GM15510 (cell line): ENCODE measurements around the gene PLCB4.

Experiments used
- POLR2A ChIP-seq: IDR thresholded peaks from 3 replicates; pipeline ENCODE4 v1.6.1; 2011; ENCODE audit warnings: borderline replicate concordance; ENCODE audit not compliant: insufficient read length; ENCODE audit errors: extremely low read depth

The PLCB4 gene

DNA sequence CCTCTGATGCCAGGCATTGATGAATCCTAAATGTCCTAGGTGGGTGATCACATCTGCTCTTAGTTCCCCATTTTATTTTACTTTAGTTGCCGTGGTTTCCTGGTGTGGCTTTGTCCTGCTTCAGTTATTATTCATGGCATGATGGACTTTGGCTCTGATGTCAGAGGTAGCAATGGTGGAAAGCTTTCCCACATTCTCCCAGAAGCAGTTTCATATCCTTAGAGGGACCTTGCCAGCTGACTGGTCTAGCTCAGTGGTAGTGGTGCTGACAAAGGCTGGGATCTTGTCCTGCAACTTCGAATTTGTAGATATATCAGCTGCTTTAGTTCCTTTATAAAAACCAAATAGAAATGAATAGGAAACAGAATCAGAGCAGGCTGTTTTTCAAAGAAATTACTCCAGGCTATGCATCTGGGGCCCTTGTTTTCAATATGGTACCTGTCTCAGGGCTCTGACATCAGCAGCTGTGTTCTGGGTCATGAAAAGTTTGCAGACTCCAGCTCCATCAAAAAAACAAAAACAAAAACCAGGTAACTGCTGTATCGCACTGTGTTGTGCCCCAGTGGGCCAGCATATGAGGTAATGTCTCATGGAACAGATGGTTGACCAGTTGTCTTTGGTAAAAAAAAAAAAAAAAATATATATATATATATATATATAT, 133.7 kb downstream of the PLCB4 start:
- TF ChIP-seq POLR2A, result no peak

DNA sequence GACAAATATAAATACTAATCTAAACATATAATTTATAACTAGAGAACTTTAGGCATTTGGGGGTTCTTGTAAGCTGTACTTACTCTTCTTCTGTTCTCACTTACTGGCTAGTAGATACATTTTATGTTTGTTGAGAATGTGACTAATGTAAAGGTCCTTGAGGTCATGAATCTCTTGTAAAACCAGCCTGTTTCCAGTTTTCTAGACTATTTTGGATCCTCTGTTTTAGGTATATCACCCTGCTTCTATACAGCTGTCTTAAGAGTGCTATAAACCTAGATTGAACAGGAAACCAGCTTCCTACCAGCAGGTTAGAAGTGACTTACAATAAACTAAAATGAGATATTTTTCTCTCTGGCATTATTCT, 134.2 kb downstream of the PLCB4 start:
- no peak for TF ChIP-seq POLR2A

DNA sequence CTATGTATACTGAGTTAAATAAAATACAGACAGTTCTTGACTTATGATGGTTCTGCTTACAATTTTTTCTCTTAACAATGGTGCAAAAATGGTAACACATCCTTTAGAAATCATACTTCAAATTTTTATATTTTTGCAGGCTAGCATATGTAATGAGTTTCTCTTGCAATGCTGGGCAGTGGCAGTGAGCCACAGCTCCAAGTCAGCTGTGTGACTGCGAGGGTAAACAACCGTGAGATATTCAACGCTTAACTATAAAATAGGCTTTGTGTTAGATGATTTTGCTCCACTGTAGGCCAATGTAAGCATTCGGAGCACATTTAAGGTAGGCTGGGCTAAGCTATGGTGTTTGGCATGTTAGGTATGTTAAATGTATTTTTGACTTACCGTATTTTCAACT, 136.1 kb downstream of the PLCB4 start:
- TF ChIP-seq POLR2A, result no peak

DNA sequence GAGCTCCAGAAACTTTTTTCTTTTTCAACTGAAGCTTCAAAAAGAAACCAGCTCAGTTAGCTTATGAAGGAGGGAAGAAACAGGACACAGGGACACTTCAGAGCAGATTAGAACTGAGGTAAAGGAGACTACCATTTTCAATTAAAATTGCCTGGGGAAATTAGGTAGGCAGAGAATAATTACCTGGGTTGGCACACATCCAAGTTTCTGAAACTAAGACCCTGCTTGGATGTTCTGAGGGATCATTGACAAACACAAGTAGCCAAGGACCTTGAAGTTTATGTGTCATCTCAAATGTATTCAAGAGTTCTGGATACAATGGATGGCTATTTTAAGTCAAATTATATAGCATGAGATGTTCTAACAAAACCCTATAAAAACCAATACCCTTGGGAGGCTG, 137.6 kb downstream of the PLCB4 start:
- TF ChIP-seq POLR2A, result no peak

DNA sequence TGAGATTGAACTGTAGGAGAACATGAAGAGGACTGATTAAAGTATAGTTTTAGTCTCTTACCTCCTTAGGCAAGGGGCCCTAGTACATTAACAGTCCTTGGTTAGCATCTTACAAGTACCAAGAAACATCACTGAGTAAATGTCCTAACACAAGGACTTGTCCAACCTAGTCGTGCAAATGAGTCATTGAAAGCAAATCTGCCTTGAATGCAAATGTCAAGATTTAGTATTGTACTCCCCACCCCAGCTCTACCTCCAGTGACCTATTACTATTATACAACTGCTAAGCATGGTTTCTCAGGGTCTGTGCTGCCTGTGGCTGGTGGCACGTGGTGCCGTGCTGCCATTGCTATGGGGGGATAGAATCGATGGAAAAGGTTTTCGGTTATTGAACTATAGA, 138.4 kb downstream of the PLCB4 start:
- TF ChIP-seq POLR2A, result no peak

DNA sequence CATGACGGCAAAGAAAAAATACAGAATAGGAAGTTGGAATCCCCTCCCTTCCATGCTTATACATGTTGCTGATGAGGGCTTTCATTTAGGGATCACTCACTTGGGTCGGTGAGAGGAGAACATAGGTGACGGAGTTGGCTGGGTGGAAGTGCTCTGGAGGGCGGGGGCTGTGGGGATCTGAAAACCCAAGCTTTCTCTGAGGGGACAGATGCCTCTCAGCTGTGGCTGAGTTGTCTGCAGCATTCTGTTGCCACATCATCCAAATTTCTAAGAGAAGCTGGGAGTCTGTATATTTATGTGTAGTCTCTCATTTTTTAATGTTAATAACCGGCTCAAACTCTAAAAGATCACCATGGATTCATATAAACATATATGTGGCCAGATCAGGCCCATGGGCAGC, 141.5 kb downstream of the PLCB4 start:
- no peak for TF ChIP-seq POLR2A

DNA sequence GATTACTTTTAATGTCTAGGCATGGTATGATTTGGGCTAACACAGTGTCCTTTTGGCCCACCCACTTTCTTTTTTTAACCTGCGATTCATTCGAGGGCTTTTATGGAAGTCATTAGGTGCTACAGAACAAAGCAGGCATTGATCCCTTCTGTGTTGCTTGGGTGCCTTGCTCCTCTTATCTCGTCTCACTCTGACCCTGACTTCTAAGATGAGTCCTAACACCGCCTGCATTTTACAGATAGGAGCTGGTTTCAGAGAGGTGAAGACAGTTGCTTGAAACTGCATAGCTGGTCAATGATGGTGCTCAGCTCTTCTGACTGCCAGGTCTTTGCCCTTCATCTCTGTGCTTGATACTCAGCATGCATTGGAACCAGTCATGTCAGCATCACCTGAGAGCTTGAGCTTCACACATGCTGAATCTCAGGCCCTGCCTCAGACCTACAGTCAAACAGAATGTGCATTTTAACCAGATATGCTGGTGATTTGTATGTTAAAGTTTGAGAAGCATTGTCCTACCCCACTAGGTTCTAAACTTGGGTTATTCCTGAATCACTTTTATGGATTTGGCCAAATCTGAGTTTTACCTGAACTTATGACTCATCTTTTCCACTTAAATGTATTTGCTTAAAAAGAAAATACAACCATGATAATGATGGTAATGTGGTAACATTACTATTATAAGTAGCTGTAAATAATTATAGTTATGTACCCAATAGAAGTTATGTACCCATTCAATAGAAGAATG, 142.3 kb downstream of the PLCB4 start:
- TF ChIP-seq POLR2A, result no peak

DNA sequence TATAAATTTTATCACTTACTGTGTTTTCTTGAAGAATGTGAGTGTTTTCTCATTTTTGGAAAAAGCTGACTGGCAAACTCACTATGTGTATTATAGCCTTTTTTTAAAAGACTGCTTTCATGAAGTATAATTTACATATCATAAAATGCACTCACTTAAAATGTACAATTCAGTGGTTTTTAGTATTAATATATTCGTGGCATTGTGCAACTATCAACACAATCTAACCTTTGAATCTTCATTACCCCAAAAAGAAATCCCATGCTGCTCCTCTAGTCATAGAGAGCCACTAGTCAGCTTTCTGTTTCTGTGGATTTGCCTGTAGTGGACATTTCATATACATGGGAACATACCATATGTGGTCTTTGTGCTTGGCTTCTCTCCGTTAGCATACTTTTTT, 143.8 kb downstream of the PLCB4 start:
- no peak for TF ChIP-seq POLR2A

DNA sequence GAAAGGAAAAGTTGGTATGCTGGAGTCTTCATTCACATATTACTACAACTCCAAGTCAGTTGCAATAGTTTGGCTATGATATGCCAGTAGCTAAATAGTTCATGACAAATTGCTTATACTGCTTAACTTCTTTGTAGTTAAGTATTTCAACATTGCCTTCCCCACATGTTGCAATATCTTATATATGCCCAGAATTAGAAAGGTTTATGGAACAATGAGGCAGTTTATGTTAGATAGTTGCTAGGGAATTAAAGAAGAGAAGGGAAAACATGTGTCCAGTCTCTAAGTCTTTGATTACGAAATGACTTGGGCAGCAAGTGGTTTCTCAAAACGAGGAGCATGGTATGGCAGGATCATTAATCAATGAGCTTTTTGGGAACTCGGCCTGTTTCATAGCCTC, 145.8 kb downstream of the PLCB4 start:
- TF ChIP-seq POLR2A, result no peak

DNA sequence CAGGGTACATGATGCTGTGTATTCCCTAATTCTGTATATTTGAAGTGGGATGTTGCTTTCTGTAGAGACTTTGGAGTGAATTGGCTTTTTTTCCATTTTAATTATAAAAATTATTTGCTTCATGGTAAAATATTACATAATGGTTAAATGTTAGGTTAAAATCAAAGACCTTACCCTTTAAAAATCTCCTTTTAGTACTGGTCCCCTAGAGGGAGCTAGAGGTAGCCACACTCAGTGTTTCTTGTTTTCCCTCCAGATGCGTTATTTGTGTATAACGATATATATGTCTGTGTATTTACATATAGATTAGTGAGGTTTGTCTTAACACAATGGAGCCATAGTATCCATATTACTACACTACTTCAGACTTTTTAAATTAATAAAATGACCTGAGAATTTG, 146.7 kb downstream of the PLCB4 start:
- no peak for TF ChIP-seq POLR2A

DNA sequence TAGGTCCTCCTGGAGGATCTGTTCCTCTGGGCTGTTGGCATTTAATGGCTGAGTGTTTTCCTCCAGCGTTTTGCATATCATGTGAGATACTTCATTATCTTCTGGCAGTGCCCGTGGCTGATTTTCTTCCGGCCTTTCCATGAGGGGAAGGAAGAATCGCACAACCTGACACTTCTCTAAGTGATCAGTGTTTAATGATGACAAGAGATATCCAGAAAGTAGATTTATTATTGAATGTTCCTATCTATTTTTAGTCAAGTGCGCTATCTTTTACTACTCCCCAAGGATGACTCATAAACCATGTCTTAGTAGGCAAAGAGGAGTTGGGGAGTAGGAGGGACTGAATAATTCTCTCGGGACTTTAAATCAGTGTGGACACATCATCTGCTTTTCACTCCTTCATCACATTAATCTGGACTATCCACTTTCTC, 149.7 kb downstream of the PLCB4 start:
- no peak for TF ChIP-seq POLR2A

DNA sequence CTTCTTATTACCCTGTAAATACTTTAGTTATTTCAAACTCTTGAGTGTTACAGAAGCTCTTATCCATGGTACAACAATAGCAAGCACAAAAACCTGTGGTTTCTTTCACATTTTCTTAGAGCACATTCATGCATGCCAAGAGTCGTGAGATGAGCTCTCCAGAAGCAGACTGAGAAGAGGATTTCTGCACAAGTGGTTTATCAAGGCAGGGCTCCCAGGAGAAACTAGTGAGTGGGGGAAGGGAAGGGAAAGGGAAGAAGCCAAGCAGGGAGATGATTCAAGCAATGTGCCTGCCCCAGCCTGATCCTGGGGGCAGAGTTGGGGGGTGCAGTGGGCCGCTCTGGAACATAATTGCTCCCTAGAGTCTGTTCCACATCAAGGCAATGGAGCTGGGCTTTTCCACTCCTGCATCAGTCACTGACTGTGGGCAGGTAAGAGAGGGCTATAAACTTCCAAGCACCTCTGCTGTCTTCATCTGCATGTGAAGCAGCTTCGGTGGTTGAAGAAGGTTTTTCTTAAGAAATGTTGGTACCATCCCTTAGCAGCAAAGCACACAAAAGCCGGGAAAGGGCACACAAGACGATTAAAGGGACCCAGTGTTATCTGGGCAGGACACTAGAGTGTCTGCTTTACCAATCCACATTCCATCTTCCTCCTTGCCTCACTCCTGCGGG, 152.1 kb downstream of the PLCB4 start:
- TF ChIP-seq POLR2A, result no peak

DNA sequence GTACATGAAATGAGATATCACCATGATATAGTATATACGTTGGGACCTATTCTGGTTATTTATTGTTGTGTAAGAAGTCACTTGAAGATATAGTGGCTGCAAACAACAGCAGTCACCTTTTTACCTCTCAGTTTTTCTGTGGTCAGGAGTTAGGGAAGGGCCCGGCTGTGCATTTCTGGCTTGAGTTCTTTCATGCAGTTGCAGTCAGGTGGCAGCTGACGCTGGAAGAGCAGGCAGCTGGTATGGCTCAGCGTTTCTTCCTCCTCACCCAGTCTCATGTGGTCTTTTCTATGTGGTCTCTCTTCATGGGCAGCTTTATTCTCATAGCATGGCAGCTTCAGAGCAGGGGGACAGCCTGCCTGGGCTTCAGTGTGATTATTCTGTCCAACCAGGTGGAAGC, 154.4 kb downstream of the PLCB4 start:
- TF ChIP-seq POLR2A, result no peak

DNA sequence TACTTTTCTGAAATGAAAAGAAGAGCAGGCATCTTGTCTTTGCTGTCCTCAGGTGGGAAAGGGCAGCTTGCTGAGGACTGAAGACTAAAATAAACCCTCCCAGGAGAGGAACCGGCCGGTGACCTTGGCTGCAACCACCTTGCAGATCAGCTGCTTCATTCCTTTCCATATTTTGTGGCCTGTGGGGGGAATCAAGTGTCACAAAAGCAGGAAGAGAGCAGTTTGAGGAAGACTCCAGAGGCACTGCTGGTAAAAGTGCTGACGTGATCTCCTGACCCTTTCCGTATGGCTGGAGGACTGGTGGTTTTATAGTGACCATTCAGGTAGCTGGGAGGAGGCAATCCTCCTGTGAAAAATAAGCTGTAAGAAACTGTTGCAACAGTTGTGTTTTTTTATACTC, 157.0 kb downstream of the PLCB4 start:
- TF ChIP-seq POLR2A, result no peak

DNA sequence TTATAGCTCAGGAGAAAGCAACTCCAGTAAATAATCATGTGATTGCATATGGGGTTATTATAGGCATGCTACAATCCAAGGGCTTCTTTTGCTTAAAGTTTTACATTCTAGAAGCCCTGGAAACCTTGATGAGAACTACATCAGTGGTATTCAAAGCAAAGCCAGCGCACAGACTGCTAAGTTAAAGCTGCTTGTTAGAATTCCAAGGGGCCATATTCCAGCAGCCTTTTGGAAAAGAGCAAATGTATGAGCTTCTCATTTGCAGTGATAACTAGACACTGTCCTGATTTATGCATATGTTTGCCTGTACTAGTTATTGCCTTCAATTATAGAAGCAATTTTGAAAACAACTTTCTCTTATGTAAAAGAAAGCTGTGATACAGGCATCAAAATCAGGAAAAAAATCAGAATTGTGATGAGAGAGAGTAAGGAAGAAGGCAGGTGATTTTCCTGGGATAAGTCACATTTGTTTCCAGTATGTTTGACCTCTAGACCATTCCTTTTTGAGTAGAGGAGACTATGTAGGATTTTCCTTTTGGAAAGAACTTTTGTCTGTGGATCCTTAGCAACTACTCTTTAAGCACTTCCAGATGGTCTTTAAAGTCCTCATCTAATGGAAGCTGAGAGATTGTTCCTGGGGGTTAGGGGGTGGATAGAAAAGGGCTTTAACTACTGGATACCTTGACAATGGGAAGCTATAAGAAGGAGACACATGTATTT, 159.2 kb downstream of the PLCB4 start:
- no peak for TF ChIP-seq POLR2A

DNA sequence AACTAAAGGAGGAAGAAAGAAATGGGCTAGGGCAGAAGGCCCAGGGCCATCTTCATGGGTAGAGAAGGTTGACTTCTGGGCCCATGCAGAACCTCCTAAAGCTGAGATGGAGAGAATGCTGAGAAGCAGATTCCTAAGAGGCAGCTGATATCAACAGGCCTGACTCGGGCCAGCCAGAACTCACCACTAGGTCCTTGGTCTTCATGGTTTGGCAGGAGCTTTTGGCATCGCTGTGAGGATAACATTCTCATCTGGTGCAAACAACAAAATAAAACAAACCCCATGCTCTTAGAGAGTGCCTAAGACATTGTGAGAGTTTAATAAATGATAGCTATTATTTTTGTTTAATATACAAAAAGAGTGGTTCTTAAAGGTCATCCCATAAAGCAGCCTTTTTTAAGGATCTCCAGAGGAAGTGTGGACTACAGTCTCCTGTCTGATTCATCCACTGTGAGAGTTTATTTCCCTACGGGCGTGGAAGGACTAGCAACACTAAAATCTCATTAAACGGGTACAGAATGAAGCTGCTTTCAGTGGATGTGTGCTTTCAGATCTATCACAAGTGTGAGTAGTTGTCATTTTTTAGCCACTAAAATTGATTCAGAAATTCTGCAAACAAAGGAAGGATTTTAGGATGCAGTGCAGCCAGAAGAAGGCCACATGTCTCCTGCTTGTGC, 160.0 kb downstream of the PLCB4 start:
- TF ChIP-seq POLR2A, result no peak

DNA sequence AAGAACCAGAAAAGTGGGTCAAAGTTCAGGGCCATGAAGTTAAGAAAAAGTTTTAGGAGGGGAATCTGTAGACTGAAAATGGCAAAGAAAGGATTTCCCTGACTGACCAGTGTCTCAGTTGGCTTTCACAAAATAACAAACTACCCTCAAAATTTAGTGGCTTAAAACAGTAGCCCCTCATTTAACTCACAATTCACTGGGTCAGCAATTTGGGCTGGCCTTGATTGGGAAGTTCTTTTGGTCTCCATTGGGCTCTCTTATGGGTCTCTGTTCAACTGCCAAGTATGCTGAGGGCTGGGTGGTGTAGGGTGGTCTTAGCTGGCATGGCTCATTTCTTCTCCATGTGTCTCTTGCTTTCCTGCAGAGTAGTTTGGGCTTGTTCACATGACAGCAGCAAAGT, 161.5 kb downstream of the PLCB4 start:
- TF ChIP-seq POLR2A, result no peak
